Suprapubic skin (tissue), 4 donors: ENCODE data around the gene ADCYAP1R1. TPM values are rescaled to one million over a fixed set of nuclear protein-coding genes. Genes with fewer than 3 reads are reported as not detected.

Experiments
- DNase-seq, 2 donors: peaks; one replicate each; pipeline ENCODE4 v3.0.0-alpha.2; 2019; ENCODE audit warnings: low spot score in 2 of 2
- H3K27ac ChIP-seq: fragments of 200-600 bp; sonication (generic); one replicate; pipeline ENCODE4 v1.5.1; 2019
- H3K27me3 ChIP-seq: fragments of 200-600 bp; sonication (generic); one replicate; pipeline ENCODE4 v1.5.1; 2019
- H3K36me3 ChIP-seq: fragments of 200-600 bp; sonication (generic); one replicate; pipeline ENCODE4 v1.5.1; 2019
- H3K4me1 ChIP-seq: fragments of 200-600 bp; sonication (generic); one replicate; pipeline ENCODE4 v1.5.1; 2019
- H3K4me3 ChIP-seq: fragments of 200-600 bp; sonication (generic); one replicate; pipeline ENCODE4 v1.5.1; 2019; ENCODE audit warnings: mild to moderate bottlenecking
- H3K9me3 ChIP-seq: fragments of 200-600 bp; sonication (generic); one replicate; pipeline ENCODE4 v1.5.1; 2019
- EP300 ChIP-seq: sonication (generic); formaldehyde crosslinking; IDR thresholded peaks from one replicate; pipeline ENCODE4 v1.6.1; 2017; ENCODE audit warnings: antibody characterized with exemption
- POLR2A ChIP-seq, 2 donors: fragments of 450-650 bp; IDR thresholded peaks; one replicate each; pipeline ENCODE4 v1.6.1; 2017; ENCODE audit warnings: antibody characterized with exemption in 2 of 2, mild to moderate bottlenecking in 2 of 2, moderate library complexity in 2 of 2
- POLR2AphosphoS5 ChIP-seq, 3 donors: sonication (generic); formaldehyde crosslinking; IDR thresholded peaks; one replicate each; pipeline ENCODE4 v1.6.1; 2017; ENCODE audit warnings: antibody characterized with exemption in 3 of 3
- WGBS: methylation state at CpG from one replicate; pipeline ENCODE4 v1.1.5; 2018; 5-methylcytosine and 5-hydroxymethylcytosine counted together
- total RNA-seq, 4 donors: library from RNA; depleted of rRNA; stranded (reverse); fragments of >200 nt; gene quantifications; one replicate each; pipeline ENCODE4 v1.1.0, GENCODE V29; 2016
- TF ChIP-seq, protein P1 (sequence below), 2 donors: fragments of 200-600 bp in 1 of 2; fragments of 450-650 bp in 1 of 2; sonication (generic) in 1 of 2; IDR thresholded peaks; one replicate each; pipeline ENCODE4 v1.5.1; 2016 to 2019; ENCODE audit warnings: antibody characterized with exemption in 2 of 2, mild to moderate bottlenecking in 1 of 2, moderate library complexity in 1 of 2

The ADCYAP1R1 gene
- total RNA-seq, 4 donors from 2014 or later, result 0.64 to 6.7 (median 1.1) TPM

DNA sequence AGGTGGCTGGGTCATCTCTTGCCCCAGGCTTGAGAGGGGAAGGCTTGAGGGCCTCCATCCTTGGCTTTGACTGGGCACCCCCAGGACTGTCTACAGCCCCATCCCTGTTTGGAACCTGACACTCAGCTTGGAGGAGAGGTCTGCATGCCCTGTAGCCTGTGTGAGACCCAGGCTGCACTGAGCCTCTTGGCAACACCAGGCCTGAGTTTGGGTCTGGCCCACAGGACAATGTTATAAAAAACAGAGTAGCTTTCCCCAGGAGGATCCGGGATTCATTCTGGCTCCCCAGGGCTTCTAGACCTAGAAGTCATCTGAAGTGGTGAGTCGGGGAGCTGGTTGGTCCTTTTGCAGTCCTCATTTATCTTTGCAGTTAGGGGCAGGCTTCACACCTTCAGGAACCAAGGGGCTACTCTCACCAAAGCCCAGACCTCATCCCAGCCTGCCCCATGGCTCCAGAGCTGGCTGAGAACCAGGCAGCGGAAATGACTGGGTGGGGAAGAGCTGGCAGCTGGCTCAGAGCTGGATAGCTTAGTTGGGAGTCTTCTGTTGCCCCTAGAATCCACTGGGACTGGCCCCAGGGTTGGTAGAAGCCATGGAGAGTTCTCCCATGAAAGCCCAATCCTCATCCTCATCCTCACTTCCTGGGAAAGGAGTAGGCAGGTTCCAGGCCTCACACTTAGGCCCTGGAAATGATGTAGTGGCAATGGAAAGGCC, 68.8 kb downstream of the ADCYAP1R1 start:
- TF ChIP-seq, protein P1, sequence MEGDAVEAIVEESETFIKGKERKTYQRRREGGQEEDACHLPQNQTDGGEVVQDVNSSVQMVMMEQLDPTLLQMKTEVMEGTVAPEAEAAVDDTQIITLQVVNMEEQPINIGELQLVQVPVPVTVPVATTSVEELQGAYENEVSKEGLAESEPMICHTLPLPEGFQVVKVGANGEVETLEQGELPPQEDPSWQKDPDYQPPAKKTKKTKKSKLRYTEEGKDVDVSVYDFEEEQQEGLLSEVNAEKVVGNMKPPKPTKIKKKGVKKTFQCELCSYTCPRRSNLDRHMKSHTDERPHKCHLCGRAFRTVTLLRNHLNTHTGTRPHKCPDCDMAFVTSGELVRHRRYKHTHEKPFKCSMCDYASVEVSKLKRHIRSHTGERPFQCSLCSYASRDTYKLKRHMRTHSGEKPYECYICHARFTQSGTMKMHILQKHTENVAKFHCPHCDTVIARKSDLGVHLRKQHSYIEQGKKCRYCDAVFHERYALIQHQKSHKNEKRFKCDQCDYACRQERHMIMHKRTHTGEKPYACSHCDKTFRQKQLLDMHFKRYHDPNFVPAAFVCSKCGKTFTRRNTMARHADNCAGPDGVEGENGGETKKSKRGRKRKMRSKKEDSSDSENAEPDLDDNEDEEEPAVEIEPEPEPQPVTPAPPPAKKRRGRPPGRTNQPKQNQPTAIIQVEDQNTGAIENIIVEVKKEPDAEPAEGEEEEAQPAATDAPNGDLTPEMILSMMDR (IDR thresholded peaks at IDR 0.05), result no peak
- TF ChIP-seq EP300 (no peak), POLR2A (IDR thresholded peaks at IDR 0.05) (no peak), POLR2AphosphoS5 (IDR thresholded peaks at IDR 0.05) (no peak)
- no peaks in the 10 kb centered on the region for H3K36me3 ChIP-seq
- H3K27ac ChIP-seq, result no peak overlapping the region
- H3K27me3 ChIP-seq, result no peaks in the 10 kb centered on the region
- peaks cover 3% of the 10 kb centered on the region for H3K4me1 ChIP-seq
- H3K4me3 ChIP-seq, result no peak overlapping the region
- peak in 1 of 2 donors; percentile 54 for DNase-seq
- 69% methylated on average over 2 of the region's 3 CpGs for WGBS
- H3K9me3 ChIP-seq, result no peaks in the 10 kb centered on the region

DNA sequence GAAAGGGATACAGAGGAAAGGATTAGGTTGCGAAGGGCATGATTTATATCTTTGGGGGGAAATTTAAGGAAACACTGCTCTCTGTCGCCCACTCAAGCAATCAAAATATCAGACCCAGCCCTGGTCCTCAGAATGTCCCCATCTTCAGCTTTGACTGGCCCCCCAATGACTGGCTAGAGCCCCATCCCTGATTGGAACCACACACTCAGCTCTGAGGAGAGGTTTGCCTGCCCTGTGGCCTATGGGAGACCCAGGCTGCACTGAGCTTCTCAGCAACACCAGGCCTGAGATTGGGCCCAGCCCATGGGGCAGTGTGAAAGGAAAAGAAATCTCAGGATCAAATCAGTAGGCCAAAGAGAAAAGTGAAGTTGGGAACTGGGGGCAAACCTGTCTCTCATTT, 69.5 kb downstream of the ADCYAP1R1 start:
- Histone ChIP-seq H3K36me3 (no peaks in the 10 kb centered on the region), H3K27ac (no peak overlapping the region), H3K4me3 (no peak overlapping the region), H3K4me1 (peaks cover 3% of the 10 kb centered on the region), H3K9me3 (no peaks in the 10 kb centered on the region), H3K27me3 (no peaks in the 10 kb centered on the region)
- peak in 1 of 2 donors; percentile 28 for DNase-seq
- 86% methylated on average over 2 of the region's 2 CpGs for WGBS
- no peak for TF ChIP-seq POLR2A (IDR thresholded peaks at IDR 0.05)
- no peak for TF ChIP-seq POLR2AphosphoS5 (IDR thresholded peaks at IDR 0.05)
- TF ChIP-seq, protein P1 (IDR thresholded peaks at IDR 0.05), result no peak

DNA sequence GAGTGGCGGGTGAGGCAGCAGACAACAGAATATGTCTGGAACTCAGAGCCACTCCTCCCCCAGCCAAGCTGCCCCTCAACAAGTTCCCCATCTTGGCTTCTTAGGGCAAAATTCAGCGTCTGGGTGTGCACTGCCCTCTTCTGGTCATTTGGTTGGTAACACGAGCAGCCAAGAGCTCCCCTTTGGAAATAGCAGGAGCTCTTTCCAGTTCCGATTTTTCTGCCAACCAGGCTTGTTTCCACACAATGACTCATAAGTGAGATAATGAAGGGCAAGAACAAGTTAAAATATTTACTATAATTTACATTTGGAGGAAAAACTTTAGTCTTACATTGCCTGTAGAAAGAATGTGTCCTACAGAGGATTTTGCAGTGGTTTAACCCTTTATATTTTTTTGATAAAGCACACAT, 70.5 kb downstream of the ADCYAP1R1 start:
- WGBS, result 5% methylated on average over 4 of the region's 4 CpGs
- H3K4me1 ChIP-seq, result peaks cover 3% of the 10 kb centered on the region
- TF ChIP-seq POLR2A (IDR thresholded peaks at IDR 0.05), result no peak
- TF ChIP-seq, protein P1 (IDR thresholded peaks at IDR 0.05), result peak; percentile 68 to 77

DNA sequence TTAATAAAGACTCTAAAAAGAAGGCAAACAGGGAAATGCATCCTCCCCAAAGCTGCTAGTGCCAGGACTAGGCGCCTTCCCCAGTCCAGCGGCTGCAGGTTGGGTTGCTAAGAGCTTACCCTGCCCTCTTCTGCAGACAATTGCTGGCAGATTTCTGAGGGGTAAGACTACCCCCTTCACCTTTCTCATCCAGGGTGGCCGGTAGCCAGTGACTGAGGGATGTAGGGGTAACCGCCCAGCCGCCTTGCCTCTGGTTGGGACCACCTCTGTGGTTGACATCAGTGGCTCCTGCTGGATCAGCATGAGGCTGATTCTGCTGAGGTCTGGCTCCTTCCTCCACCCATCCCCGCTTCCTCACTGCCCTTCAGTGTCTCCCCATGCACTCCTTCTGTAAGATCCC, 71.2 kb downstream of the ADCYAP1R1 start:
- no peak for TF ChIP-seq POLR2A (IDR thresholded peaks at IDR 0.05)
- no peak for TF ChIP-seq POLR2AphosphoS5 (IDR thresholded peaks at IDR 0.05)
- TF ChIP-seq, protein P1 (IDR thresholded peaks at IDR 0.05), result no peak
- no peak for TF ChIP-seq EP300
- H3K27me3 ChIP-seq, result no peaks in the 10 kb centered on the region
- DNase-seq, result peak in 1 of 2 donors; percentile 49
- peaks cover 3% of the 10 kb centered on the region for H3K4me1 ChIP-seq
- no peak overlapping the region for H3K4me3 ChIP-seq
- no peak overlapping the region for H3K27ac ChIP-seq
- 74% methylated on average over 4 of the region's 6 CpGs for WGBS
- H3K9me3 ChIP-seq, result no peaks in the 10 kb centered on the region
- no peaks in the 10 kb centered on the region for H3K36me3 ChIP-seq

More for the DNA sequence above, 70.5 kb downstream of the ADCYAP1R1 start:
- Histone ChIP-seq H3K27me3 (no peaks in the 10 kb centered on the region), H3K27ac (no peak overlapping the region), H3K4me3 (no peak overlapping the region), H3K36me3 (no peaks in the 10 kb centered on the region), H3K9me3 (no peaks in the 10 kb centered on the region)
- peak in 1 of 2 donors; percentile 78 for DNase-seq

DNA sequence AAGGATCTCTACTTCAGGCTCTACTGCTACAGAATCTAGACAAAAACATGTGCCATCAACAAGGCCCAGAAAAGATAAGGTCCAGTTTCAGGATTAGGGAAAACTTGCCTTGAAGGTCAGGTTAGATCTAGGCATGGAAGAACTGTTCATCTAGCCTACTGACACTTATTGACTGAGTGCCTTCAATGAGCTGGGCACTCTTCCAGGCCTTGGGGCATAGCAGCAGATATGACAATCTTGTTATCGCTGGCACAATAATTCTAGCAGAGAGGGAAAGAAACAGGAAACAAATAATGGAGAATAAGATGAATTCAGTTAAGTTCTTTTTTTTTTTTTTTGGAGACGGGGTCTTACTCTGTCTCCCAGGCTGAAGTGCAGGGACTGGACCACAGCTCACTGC, 71.6 kb downstream of the ADCYAP1R1 start:
- no peak for TF ChIP-seq POLR2AphosphoS5 (IDR thresholded peaks at IDR 0.05)
- no peak for TF ChIP-seq EP300
- TF ChIP-seq, protein P1 (IDR thresholded peaks at IDR 0.05), result no peak
- TF ChIP-seq POLR2A (IDR thresholded peaks at IDR 0.05), result no peak
- H3K36me3 ChIP-seq, result no peaks in the 10 kb centered on the region
- 42% methylated on average over 2 of the region's 2 CpGs for WGBS

More for the DNA sequence above, 71.6 kb downstream of the ADCYAP1R1 start:
- Histone ChIP-seq H3K4me1 (peaks cover 3% of the 10 kb centered on the region), H3K27ac (no peak overlapping the region), H3K27me3 (no peaks in the 10 kb centered on the region), H3K9me3 (no peaks in the 10 kb centered on the region), H3K4me3 (no peak overlapping the region)
- no peak for DNase-seq
